Kidney (tissue), 14 donors: Measurements from ENCODE around the gene FBXO17. TPM values are rescaled to one million over a fixed set of nuclear protein-coding genes. Genes with fewer than 3 reads are reported as not detected.

Source experiments
- DNase-seq, 5 donors: peaks; one replicate each; pipeline ENCODE4 v3.0.0-alpha.2; 2013 to 2020
- FAIRE-seq: peaks from 2 replicates; lab custom pipeline; 2012; peaks lifted over from hg19 to GRCh38; lab: Jason Lieb, UNC
- H3K27ac ChIP-seq, 2 donors: one replicate each; pipeline ENCODE4 v1.7.0; 2013; ENCODE audit warnings: low read depth in 2 of 2, low read length in 2 of 2, inconsistent platforms in 1 of 2
- H3K27me3 ChIP-seq: one replicate; pipeline ENCODE4 v1.7.1; 2013; ENCODE audit warnings: low read length, inconsistent platforms; ENCODE audit not compliant: control insufficient read depth, insufficient read depth
- H3K36me3 ChIP-seq, 3 donors: one replicate each; pipeline versions ENCODE4 v1.7.0 to v1.7.1; 2013; ENCODE audit warnings: low read length in 3 of 3, control low read depth in 1 of 3, inconsistent platforms in 1 of 3; ENCODE audit not compliant: insufficient read depth in 3 of 3, control insufficient read depth in 2 of 3
- H3K4me1 ChIP-seq, 3 donors: one replicate each; pipeline versions ENCODE4 v1.7.0 to v1.7.1; 2013; ENCODE audit warnings: low read length in 3 of 3, inconsistent platforms in 1 of 3, low read depth in 1 of 3; ENCODE audit not compliant: control insufficient read depth in 2 of 3, insufficient read depth in 2 of 3
- H3K4me3 ChIP-seq, 3 donors: one replicate each; pipeline versions ENCODE4 v1.7.0 to v1.8.1; 2013; ENCODE audit warnings: low read length in 3 of 3, control low read depth in 1 of 3, inconsistent platforms in 1 of 3
- H3K9ac ChIP-seq, 3 donors: one replicate each; pipeline versions ENCODE4 v1.7.0 to v1.7.1; 2013; ENCODE audit warnings: low read length in 3 of 3, control low read depth in 1 of 3, inconsistent platforms in 1 of 3
- H3K9me3 ChIP-seq, 3 donors: one replicate each; pipeline versions ENCODE4 v1.7.0 to v1.7.1; 2013; ENCODE audit warnings: low read length in 3 of 3, control low read depth in 1 of 3, inconsistent platforms in 1 of 3; ENCODE audit not compliant: control insufficient read depth in 2 of 3, insufficient read depth in 1 of 3
- intact Hi-C: fragments of 100-400 bp; cut with DNase I; formaldehyde crosslinking; loops from one replicate; pipeline ENCODE4 v1.11.1; 2022
- polyA plus RNA-seq: library from polyadenylated mRNA; stranded (reverse); fragments of 350-450 nt; fragmentation: Illumina TruSeq; extraction: RNeasy Lipid Tissue Mini Kit (QIAGEN cat#74804); gene quantifications from one replicate; pipeline ENCODE4 v1.2.3, GENCODE V29; 2014; ENCODE audit warnings: low read depth, low replicate concordance; ENCODE audit not compliant: insufficient read depth
- total RNA-seq: library from RNA; stranded (reverse); fragmentation: NEBNext Ultra II Directional; extraction: Animal tissue kit (Norgen Biotek cat#: 25700); gene quantifications from one replicate; pipeline ENCODE4 v1.2.1, GENCODE V29; 2021
- TF ChIP-seq, protein P1 (sequence below): IDR thresholded peaks from 3 replicates; pipeline ENCODE4 v1.5.1; 2012; ENCODE audit warnings: mild to moderate bottlenecking, moderate library complexity, borderline replicate concordance; ENCODE audit not compliant: insufficient read depth; ENCODE audit errors: extremely low read depth
- donor health status: control.
- donor health status: control.
- donor health status: control.
- donor health status: control.
- donor health status: control.
- donor health status: DM: yes; HTN: yes; CAD: no.
- donor health status: Normal renal cell carcinoma (clear cell type).

FBXO17 gene
- total and polyA plus RNA-seq, 2 donors from 2014 or later = 32.3 to 44.3 TPM

DNA sequence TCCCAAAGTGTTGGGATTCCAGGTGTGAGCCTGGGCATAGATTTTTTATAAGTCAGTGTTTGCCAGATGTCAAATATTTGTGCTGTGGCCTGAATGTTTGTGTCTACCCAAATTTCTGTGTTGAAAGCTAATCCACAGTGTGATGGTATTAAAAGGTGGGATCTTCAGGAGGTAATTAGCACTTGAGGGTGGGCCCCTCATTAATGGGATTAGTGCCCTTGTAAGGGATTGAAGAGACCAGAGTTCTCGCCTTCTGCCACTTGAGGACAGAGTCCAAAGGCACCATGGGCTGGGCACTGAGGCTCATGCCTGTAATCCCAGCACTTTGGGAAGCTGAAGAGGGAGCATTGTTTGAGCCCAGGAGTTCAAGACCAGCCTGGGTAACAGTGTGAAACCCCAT lies 9.7 kb upstream of the FBXO17 start:
- TF ChIP-seq, protein P1, sequence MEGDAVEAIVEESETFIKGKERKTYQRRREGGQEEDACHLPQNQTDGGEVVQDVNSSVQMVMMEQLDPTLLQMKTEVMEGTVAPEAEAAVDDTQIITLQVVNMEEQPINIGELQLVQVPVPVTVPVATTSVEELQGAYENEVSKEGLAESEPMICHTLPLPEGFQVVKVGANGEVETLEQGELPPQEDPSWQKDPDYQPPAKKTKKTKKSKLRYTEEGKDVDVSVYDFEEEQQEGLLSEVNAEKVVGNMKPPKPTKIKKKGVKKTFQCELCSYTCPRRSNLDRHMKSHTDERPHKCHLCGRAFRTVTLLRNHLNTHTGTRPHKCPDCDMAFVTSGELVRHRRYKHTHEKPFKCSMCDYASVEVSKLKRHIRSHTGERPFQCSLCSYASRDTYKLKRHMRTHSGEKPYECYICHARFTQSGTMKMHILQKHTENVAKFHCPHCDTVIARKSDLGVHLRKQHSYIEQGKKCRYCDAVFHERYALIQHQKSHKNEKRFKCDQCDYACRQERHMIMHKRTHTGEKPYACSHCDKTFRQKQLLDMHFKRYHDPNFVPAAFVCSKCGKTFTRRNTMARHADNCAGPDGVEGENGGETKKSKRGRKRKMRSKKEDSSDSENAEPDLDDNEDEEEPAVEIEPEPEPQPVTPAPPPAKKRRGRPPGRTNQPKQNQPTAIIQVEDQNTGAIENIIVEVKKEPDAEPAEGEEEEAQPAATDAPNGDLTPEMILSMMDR = no peak
- no peak overlapping the region for H3K9ac ChIP-seq
- H3K27ac ChIP-seq = no peak overlapping the region
- H3K36me3 ChIP-seq = no peaks in the 10 kb centered on the region
- H3K4me1 ChIP-seq = peaks cover 0 to 5% (median 4%) of the 10 kb centered on the region in 3 donors
- H3K9me3 ChIP-seq = peaks cover 0 to 4% (median 0%) of the 10 kb centered on the region in 3 donors
- H3K4me3 ChIP-seq = no peak overlapping the region
- no peak for DNase-seq
- H3K27me3 ChIP-seq = no peaks in the 10 kb centered on the region
- no peak for FAIRE-seq
- intact Hi-C loops = no loop called here

DNA sequence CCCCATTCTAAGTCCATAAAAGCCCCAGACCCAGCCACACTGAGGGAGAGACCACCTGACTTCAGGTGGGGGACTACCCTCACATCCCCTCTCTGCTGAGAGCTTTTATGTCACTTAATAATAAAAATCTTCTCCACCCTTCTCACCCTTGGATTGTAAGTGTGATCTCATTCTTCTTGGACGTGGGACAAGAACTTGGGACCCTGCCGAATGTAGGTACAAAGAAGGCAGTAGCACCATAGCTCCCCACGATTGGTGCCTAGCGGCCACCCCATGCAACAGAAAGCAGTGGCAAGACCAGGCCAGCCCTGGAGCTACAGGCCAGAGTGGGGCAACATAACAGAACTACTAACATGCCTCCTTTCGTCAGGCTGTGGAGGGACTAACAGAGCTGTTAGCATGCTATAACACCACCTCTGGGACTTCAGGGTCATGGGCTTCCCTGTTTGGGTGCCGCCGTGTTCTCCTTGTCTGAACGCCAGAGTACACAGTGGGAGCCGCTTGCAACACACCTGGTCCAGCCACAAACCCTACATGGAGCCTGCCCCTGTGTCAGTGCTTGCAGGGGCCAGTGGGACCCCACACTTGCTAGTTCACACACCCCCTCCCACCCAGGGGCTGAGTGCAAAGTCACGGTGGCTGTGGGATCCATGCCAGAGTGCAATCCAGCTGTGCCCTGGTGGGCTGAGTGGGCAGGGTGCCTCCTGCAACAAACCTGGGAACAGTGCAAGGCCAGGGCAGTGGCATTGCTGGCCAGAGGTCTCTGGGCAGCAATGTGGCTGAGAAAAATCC lies 5.2 kb upstream of the FBXO17 start:
- no peak overlapping the region for H3K9ac ChIP-seq
- H3K4me3 ChIP-seq = no peak overlapping the region
- intact Hi-C loops = no loop called here
- TF ChIP-seq, protein P1 = no peak
- H3K27me3 ChIP-seq = no peaks in the 10 kb centered on the region
- DNase-seq = no peak
- H3K9me3 ChIP-seq = peaks cover 0 to 4% (median 0%) of the 10 kb centered on the region in 3 donors
- no peaks in the 10 kb centered on the region for H3K36me3 ChIP-seq
- H3K27ac ChIP-seq = no peak overlapping the region
- H3K4me1 ChIP-seq = peaks cover 0 to 5% (median 0%) of the 10 kb centered on the region in 3 donors
- FAIRE-seq = no peak

DNA sequence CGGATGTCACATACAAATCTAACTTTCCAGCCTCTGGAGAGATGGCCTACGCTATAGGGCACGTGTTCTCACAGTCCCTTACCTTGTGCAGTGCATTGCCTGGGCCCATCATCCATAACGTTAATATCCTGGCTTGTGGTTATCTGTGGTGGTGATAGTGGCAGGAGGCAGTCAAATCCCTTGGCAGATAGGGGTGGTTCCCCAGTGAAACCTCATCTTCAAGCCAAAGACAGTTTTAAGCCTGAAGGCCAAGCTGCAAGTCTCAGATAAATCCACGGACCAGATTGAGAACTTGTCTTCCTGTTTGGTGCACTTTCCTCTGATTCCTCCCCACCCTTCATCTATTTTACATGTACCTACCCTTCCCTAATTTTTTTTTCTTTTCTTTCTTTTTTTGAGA lies 4.3 kb upstream of the FBXO17 start:
- intact Hi-C loops = no loop called here
- DNase-seq (no peak), FAIRE-seq (no peak)
- H3K9me3 ChIP-seq = peaks cover 0 to 4% (median 0%) of the 10 kb centered on the region in 3 donors
- H3K9ac ChIP-seq = no peak overlapping the region
- H3K4me3 ChIP-seq = no peak overlapping the region
- no peaks in the 10 kb centered on the region for H3K27me3 ChIP-seq
- TF ChIP-seq, protein P1 = no peak
- H3K27ac ChIP-seq = no peak overlapping the region
- peaks cover 0 to 5% (median 0%) of the 10 kb centered on the region in 3 donors for H3K4me1 ChIP-seq
- no peaks in the 10 kb centered on the region for H3K36me3 ChIP-seq
